DMS79 (cell line): Measurements from ENCODE around the gene ARMC7.

ENCODE experiments used
- DNase-seq: peaks from one replicate; lab custom pipeline; 2025; lab: John Stamatoyannopoulos, UW

The ARMC7 gene

GRCh38 chr17:75078284-75079022 is 31.3 kb upstream of the ARMC7 start:
- no peak for DNase-seq

GRCh38 chr17:75079023-75079373 is 30.8 kb upstream of the ARMC7 start:
- no peak for DNase-seq

DNA sequence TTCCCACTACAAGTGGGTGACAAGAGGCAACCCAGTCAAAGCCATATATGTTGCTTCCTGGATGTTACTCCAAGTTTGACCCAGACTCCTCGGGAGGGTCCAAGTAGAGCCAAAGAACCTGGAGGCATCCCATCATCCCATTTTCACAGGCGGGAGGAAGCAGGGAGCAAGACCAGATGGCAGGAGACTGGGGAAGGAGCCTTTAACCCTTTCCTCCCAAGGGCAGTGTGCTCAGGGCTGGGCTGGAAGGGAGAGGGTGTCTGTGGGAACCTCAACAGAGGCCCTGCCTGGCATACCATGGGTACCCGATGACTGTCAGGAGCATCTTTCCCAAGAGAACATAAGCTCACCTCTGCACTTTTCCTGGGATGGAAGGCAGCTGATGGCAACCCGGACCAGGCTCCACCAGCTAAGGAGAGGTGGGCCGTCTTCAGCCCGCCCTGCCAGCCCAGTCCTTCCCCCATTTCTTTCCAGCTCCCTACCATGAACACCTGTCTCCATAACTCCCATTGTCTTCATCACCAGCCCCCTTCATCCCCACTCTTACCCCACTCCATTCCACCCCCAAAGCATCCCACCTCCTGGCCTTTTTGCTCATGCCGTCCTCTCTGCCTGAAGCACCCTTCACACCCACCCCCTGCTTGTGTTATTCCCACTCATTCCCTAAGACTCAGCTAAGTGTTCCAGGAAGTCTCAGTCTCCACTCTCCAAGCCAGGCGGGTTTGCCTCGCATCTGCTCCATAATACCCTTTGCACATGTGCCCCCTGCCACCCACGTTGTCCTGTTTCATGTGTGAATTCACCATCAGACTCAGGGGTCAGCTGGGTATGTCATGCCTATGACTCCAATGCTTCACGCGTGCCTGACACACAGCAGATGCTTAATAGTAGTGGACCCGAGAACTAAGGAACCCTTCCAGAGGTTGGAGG is 27.9 kb upstream of the ARMC7 start:
- DNase-seq = no peak

DNA sequence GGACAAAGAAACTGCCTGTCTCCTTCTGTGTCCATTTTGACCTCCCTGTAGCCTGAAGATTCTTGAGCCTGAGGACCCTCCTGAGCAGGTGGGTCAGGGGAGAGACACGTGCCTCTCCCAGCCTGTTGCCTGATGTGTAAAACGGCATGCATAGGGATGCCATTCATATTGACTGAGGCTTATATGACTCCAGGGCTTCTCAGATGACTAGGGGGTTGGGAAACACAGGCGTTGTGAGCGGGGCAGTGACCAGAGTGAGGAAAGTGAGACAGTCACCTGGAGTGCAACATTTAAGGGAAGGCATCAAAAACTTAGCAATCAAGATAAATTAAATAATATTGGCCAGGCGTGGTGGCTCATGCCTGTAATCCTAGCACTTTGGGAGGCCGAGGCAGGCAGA is 27.1 kb upstream of the ARMC7 start:
- no peak for DNase-seq

- DNase-seq = no peak
These were observed 25.6 kb upstream of the ARMC7 start for GRCh38 chr17:75084039-75084660.

DNA sequence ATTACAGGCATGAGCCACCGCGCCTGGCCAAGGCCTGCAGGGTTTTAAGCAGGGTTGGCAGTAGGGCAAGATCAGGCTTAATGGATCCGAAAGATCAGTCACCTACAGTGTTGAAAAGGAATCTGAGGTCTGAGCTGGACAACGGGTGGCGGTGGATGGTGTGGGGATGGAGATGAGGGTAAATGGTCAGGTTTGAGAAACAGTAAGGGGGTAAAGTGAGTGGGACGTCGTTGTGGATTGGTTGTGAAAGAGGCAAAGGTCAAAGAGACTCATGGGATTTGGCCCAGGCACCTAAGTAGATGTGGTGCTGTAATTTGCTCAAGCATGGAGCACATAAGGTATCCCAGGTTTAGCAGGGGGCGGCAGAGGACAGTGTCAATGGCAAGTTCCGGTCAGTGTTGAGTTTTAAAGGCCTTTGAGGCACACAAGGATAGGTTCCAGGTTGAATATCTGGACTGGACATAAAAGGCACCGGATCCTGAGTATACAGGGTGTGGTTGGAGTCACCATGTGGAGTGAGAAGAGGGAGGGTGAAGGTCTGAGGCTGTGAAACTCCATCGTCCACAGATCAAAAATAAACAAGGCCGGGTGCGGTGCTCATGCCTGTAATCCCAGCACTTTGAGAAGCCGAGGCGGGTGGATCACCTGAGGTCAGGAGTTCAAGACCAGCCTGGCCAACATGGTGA is 23.1 kb upstream of the ARMC7 start:
- DNase-seq = no peak

DNA sequence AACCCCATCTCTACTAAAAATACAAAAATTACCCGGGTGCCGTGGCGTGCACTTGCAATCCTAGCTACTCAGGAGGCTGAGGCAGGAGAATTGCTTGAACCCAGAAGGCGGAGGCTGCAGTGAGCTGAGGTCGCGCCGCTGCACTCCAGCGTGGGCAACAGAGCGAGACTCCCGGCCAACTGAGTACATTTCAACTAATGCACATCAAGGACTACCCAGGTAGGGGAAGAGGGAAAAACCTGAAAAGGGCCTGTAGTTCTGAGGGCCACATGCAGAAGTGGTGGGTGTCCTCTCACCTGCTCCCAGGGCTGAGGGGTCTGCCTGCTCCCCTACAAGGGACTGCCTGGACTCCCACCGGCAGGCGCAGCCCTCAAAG is 22.6 kb upstream of the ARMC7 start:
- no peak for DNase-seq

GRCh38 chr17:75087558-75088453 is 22.0 kb upstream of the ARMC7 start, which contains the start of gene SLC16A5:
Gene SLC16A5, plus strand, starts transcription at chr17:75087954. Its CDS starts 5,683 bp downstream, at chr17:75093637.
- DNase-seq = no peak

- DNase-seq = no peak
These were observed 21.0 kb upstream of the ARMC7 start for GRCh38 chr17:75088465-75089417.

GRCh38 chr17:75090871-75091854 is 18.6 kb upstream of the ARMC7 start:
- DNase-seq = no peak

GRCh38 chr17:75091855-75092327 is 17.9 kb upstream of the ARMC7 start:
- DNase-seq = no peak

GRCh38 chr17:75093548-75094158 is 16.1 kb upstream of the ARMC7 start:
- DNase-seq = no peak

- no peak for DNase-seq
These were observed 14.8 kb upstream of the ARMC7 start for GRCh38 chr17:75094871-75095399.

GRCh38 chr17:75096082-75096625 is 13.6 kb upstream of the ARMC7 start:
- DNase-seq = no peak

- DNase-seq = no peak
These were observed 11.9 kb upstream of the ARMC7 start for GRCh38 chr17:75097865-75098264.

GRCh38 chr17:75098861-75099260 is 10.9 kb upstream of the ARMC7 start:
- DNase-seq = peak; percentile 7

DNA sequence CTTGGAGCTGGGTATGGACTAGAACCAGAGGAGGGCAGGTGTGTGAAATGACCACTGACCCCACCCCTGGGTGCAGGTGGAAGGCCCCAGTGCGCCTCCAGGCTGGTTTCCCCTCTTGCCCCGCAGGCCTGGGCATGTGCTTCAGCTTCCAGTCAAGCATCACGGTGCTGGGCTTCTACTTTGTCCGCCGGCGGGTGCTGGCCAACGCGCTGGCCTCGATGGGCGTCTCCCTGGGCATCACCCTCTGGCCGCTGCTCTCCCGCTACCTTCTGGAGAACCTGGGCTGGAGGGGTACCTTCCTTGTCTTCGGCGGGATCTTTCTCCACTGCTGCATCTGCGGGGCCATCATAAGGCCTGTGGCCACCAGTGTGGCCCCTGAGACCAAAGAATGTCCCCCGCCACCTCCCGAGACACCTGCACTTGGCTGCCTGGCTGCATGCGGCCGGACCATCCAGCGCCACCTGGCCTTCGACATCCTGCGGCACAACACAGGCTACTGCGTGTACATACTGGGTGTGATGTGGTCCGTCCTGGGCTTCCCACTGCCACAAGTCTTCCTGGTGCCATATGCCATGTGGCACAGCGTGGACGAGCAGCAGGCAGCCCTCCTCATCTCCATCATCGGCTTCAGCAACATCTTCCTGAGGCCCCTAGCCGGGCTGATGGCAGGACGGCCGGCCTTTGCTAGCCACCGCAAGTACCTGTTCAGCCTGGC is 9.7 kb upstream of the ARMC7 start:
- no peak for DNase-seq
